Measurements from ENCODE around the gene PARVB.
A peak's percentile ranks its signal among the peaks of the same experiment; 100 is the strongest.

The PARVB gene

DNA sequence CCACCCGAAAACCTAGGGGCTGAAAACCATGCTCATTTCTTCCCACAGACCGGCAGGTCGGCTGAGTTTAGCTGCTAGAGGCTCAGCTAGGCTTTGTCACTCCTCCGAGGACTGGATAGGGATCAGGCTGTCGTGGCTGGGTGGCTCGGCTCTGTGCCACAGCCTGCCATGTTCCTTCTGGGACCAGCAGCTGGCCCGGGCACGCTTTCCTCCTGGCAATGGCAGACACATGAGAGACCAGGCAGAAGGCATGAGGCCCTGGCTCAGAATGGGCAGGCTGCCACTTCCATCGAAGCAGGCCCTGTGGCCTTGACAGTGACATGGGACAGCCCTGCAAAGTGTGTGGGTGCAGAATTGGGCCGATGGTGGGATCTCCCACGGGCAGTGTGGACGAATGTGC lies 177.6 kb downstream of the PARVB start:
- no peak for DNase-seq (ENCODE audit: low spot score)

DNA sequence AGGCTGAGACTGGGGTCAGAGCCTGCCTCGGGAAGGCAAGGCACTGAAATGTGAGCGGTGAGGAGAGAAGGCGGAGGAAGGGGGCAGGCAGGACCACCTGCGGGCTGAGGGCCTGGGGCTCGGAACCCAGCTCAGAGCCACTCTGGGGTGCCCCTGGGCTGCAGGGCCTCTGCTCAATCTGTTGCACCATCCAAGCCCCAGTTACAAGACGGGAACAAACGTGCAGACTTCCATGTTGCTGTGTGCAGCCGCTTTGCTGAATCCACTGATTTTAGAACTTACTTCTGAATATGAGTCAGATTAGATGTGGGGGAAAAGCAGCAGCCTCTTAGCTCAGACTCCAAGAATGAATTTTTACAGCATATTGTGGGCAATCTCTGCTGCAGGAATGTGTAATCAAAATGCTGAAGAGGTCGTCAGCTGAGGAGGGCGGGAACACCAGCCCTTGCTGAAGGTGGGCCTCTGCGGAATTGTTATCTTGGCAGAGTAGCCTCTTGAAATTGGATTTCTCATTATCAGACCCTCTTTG lies 178.2 kb downstream of the PARVB start:
- peak; percentile 87 for DNase-seq (ENCODE audit: low spot score)

DNA sequence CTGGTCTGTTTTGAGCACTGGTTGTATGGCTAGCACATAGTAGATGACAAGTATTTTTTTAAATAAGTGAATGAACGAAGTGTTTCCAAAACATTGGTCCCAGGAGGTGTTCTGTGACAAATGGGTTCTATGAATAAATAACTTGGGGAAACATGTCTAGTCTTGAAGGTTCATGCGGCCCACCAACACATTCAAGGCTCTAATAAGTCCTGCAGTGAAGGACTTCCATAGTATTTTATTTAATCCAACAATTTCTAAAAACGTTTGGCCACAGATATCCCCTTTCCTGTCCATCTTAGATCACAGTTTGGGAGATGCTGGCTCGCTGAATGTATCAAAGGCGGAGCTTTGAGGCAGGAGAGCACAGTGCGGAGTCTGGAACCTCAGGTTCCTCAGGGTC lies 179.1 kb downstream of the PARVB start:
- no peak for DNase-seq (ENCODE audit: low spot score)

DNA sequence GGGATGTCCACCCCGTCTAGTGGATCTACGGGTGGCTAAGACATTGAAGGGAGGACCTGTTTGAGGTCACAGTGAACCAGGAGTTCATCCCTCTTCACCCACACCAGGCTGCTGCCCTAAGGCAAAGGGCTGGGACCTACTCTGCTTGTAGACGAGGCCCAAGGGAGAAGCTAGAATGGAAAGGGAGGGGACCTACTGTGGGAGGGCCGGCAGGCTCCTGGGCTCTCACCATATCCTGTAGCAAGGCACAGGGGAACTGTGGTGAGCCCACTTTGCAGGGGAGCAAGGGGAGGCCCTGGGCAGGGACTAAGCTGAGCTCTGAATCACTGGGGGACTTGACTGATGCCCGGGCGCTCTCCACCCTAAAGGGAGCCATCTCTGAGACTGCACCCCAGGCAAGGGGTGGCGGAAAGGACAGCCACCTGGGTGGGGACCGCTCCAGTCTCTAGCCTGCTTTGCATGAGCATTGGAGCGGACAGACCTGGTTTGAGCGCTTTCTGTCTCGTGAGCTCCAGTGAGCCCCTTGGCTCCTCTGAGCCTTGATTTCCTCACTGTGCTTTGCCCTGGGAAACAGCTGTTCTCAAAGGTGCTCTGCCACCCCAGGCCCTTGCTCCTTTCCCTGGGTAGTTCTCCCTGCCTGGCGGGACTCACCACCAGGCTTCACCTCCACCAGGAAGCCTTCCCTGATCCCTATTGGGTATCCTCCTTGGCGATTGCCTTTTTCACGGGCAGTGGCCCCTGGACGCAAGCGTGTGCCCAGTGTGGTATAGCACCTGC lies 180.8 kb downstream of the PARVB start:
- DNase-seq (ENCODE audit: low spot score) = no peak

DNA sequence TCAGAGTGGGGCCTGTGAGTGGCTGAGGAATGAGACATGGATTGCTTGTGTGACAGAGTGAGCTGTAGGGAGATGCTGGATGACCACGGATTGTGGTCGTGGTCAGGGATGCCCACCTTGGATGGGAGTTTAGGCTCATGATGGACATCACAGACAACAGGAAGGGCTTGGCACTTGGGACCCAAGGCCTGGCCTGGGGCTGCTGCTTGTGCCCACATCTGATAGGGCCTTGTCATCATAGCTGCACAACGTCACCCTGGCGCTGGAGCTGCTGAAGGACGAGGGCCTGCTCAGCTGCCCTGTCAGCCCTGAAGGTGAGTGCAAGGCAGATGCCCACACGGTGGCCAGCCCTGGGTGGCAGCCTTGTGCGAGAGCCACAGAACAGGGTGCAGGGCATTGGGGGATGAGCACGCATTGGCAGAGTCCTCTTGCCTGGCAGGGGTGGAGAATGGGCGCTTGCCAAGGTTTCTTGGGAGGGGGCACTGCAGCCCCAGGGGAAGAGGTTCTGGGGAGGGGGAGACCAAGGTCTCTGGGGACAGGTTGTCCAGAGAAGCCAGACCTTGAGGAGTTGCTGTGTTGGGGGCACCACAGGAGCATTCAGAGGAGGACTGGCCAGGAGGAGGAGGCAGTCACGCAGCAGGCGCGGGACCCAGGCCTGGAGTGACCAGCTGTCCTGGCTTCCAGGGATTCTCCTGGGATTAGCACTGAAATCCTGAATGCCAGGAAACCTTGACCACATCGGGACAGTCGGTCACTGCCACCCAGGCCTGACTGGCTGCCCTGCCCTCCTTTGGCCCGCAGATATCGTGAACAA lies 181.6 kb downstream of the PARVB start:
- no peak for DNase-seq (ENCODE audit: low spot score)

DNA sequence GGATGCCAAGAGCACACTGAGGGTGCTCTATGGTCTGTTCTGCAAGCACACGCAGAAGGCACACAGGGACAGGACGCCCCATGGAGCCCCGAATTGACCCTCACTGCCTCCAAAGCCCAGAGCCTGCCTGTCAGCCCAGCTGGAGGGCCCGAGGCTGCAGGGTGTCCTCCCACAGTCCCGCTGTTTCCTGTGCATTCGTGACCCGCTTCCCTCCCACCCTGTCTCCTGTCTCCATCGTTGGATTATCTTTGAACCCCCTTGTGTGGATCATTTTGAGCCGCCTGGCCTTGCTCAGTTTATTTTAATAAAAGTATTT lies 182.2 kb downstream of the PARVB start:
- DNase-seq (ENCODE audit: low spot score) = no peak

DNA sequence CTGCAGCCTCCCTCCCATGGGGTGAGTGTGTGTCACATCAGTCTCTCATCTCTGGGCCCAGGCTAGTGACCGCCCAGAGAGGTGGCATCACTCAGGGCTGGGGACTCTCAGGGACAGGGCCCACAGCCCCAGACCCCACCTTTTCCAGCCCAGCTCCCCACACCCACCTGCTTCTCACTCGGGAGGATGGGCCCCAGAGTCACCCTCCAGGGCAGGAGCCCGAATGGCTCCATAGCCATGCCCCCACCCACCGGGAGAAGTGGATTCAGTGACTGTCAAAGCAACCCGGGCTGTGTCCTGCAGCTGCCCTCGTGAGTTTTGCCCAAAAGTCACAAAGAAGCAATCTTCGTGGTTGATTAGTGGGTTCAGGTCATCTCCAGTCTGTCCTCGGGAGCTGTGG lies 182.6 kb downstream of the PARVB start:
- DNase-seq (ENCODE audit: low spot score) = no peak

DNA sequence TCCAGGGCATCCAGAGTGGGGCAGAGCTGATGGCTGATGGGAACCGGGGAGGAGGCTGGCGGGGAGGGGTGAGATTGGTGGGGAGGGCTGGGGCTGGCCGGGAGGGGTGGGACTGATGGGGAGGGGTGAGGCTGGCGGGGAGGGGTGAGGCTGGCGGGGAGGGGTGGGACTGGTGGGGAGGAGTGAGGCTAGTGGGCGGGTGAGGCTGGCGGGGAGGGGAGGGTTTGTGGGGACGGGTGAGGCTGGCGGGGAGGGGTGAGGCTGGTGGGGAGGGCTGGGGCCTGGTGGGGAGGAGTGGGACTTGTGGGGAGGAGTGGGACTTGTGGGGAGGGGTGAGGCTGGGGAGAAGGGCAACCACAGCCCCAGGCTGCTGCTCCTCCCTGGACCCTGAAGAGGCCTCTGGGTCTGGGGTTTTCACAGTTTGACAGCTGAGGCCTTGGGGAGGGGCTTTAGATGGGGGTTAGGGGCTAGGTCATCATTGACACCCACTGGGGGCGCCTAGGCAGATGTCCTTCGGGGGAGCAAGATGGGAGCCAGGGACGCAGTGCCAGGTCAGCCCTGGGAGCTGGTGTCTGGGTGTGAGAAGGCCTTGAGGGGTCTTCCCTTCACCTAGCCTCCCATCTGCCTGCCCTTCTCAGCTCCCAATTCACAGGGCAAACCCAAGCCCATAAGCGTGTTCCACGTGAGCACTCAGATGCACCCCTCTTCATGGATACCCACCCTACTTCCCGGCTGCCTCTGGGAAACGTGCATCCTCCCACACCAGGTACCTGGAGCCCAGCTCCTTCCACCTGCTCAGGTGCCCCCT lies 183.3 kb downstream of the PARVB start:
- no peak for DNase-seq (ENCODE audit: low spot score)

DNA sequence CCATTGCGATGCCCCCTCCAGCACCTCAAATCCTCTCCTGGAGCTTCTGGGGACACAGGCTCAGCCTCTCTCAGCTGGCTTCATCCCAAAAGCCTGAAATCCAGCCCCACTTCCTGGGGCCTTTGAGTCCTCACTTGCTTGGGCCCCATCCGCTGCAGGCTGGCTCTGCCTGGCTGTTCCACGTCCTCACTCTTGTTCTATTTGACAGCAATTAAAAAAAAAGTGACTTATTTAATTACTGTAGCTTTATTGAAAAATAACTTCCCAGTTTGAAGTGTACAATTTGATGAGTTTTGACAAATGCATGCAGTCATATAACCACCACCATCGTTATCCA lies 183.8 kb downstream of the PARVB start:
- DNase-seq (ENCODE audit: low spot score) = no peak

DNA sequence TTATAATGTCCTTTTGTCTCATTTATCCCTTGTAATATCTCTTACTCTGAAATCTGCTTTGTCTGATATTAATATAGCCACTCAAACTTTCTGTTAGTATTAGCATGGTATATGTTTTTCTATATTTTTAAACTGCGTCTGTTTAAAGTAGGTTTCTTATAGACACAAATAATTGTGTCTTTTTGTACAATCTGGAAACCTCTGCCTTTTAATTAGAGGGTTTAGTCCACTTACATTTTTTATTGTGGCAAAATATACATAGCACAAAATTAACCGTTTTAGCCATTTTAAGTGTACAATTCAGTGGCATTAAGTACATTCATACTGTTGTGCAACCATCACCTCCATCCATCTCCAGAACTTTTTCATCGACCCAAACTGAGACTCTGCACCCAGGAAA lies 185.2 kb downstream of the PARVB start:
- DNase-seq (ENCODE audit: low spot score) = no peak

DNA sequence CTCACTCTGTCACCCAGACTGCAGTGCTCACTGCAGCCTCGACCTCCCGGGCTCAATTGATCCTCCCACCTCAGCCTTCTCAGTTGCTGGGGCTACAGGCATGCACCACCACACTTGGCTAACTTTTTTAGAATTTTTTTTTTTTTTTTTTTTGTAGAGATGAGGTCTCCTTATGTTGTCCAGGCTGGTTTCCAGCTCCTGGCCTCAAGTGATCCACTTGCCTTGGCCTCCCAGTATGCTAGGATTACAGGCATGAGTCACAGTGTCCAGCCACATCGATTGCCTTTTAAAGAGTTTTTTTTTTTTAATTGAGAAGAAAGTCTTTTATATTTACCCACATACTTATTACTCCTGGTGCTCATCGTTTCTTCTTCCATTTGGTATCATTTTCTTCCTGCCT lies 186.6 kb downstream of the PARVB start:
- DNase-seq (ENCODE audit: low spot score) = no peak

DNA sequence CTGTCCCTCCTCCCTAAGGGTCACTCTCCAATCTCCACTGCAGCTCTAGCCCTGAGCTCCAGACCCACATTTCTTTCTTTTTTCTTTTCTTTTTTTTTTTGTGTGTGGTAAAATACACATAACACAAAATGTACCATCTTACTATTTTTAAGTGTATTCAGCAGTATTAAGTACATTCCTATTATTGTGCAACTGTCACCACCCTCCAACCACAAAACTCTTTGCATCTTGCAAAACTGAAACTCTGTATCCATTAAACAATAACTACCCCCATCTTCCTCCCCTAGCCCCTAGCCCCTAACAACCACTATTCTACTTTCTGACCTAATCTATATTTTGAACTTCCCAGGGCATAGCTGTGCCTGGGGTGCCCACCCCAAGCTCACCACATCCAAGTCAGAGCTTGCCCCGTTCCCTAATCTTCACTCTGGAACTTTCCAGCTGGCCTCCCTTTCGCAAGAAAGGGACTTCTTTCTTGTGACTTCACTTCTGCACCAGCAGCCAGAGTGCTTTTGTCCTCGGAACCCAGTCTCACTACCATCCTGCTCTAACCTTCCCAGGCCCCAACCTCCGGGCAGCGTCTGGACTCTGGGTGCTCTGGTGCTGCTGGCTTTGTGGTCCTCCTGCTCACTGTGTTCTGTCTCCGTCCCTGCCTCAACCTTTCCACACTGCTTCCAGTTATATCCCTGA lies 187.3 kb downstream of the PARVB start:
- no peak for DNase-seq (ENCODE audit: low spot score)

DNA sequence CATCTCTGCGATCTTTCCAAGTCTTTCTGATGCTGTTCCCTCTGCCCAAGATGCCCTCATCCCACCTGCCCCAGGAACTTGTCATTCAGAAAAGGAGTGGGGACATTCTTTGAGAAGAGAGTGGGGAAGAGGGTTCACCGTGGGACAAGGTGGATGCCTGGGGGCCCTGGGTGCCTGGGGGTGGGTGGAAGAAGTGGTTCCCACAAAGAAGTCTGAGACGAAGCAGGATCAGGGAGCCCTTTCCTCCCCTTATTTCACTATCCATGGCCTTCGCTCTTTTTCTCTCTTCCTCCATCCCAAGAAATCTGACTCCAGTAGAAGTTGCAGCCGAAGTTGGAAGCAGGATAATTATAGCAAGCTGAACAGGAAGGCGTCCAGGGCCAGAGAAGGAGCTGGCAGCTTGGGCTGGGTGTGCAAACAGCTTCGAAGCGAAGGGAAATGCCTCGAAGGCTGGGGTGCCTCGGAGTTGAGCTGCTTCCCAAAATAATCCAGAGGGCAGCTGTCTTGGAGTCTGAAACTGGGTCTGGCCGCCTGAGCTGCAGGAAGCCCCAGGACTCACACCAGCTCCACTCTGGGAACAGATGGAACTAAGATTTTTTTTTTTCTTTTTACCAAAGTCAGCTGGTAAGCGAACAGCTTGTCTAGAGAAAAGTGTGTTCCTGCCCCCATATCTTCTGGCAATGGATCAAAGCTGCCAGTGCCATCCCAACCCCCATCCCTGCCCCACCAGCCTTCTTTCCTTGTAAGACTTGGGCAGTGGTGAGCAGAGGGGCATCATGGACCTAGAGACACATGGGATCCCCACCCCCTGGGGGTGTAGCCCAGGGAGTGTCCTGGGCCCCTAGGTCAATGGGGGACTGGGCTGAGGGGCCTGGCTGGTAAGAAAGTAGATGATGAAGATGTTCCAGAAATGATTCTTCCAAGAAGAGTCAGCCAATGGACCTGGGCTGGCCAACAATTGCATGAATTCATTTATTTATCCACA lies 188.1 kb downstream of the PARVB start:
- DNase-seq (ENCODE audit: low spot score) = peak; percentile 61

DNA sequence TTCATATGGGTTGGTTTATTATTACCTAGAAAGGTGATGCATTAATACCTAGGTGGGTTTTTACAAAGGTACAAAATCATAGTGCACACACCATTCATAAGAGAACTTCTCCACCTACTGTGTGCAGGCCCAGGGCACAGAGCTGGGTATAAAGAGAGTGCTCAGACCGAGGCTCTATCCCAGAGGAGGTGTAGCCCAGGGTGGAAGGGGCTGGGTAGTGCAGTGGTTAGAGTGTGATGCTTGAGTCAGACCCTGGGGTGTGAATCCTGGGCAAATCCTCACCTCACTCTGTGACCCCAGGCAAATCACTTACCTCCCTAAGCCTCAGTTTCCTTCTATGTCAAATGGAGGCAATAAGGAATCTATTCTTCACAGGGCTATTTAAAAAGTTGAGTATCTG lies 188.8 kb downstream of the PARVB start:
- DNase-seq (ENCODE audit: low spot score) = no peak

DNA sequence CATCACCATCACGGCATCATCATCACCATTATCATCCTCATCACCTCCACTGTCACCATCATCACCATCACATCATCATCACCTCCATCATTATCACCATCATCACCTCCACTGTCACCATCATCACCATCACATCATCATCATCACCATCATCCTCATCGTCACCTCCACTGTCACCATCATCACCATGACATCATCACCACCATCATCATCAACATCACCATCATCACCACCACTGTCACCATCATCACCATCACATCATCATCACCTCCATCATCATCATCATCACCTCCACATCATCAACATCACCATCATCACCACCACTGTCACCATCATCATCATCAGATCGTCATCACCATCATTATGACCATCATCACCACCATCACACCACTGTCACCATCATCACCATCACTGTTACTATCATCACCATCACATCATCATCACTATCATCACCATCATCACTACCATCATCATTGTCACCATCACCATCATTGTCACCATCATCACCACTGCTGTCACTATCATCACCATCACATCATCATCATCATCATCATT lies 189.5 kb downstream of the PARVB start:
- DNase-seq (ENCODE audit: low spot score) = no peak

DNA sequence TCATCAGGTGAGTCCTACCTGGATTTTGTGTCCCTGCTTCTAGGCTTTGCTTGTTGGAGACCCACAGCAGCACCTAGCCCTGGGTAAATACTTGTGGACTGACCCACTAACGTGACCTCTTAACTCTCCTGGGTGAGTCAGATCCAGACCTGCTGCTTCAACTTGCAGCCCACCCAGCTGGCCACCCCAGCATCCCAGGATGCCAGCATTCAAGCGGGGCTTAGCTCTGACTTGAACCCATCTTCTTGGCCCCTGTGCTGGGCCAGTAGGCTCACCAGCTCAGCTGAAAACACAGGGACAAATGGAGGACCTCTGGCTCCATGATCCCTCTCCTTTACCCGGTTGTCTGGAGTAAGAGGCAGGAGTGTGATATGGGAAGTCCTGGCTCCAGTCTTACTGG lies 190.1 kb downstream of the PARVB start:
- no peak for DNase-seq (ENCODE audit: low spot score)

DNA sequence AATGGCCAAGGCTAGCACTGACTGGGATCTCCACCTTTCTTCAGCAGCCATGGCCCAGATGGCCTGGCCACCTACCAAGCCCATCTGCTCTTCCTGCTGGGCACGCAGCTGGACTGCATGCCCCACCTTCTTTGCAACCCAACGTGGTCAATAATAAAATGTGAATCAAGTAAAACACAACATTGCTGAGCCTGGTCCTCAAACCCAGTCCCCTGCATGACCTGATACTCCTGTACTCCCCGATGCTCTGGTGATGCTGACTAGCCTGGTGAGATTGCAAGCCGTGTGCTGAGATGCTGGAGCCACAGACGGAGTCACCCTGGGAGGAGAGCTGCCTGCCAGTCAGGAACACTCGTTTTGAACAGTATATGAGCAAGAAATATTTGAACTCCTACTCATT lies 190.7 kb downstream of the PARVB start:
- DNase-seq (ENCODE audit: low spot score) = no peak

DNA sequence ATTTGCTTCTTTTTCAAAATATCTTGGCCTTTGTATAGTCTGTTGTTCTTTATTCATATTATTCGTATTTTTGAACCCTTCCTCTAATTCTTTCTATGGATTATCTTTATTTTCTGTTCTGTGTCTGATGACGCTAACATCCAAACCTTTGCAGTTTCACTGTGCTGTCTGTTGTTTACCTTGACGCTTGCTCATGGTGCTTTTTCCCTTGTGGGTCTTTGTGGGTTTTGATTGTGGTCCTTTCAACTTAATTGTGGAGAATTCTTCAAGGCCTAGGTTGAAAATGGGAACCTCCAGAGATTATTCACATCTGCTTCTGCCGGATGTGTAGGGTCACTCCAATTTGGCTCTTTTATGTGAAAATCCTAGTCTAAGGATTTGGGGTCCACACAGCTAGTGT lies 191.2 kb downstream of the PARVB start:
- no peak for DNase-seq (ENCODE audit: low spot score)

DNA sequence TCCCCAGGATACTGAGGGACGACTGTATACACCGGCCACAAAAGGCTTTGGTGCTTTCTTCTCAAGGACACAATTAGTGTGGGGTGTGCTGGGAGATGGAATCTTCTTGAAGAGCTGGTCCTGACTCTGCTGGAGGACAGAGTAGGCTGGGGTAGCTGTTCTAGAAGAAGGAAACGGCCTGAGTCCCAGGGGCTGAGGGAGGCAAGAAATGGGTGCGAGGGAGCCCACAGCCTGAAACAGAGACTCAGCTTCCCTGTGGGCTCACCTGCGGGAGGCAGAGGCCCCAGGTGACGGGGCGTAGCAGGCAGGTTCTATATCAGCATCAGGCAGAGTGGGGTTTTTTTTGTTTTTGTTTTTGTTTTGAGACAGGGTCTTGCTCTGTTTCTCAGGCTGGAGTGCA lies 193.2 kb downstream of the PARVB start:
- no peak for DNase-seq (ENCODE audit: low spot score)

DNA sequence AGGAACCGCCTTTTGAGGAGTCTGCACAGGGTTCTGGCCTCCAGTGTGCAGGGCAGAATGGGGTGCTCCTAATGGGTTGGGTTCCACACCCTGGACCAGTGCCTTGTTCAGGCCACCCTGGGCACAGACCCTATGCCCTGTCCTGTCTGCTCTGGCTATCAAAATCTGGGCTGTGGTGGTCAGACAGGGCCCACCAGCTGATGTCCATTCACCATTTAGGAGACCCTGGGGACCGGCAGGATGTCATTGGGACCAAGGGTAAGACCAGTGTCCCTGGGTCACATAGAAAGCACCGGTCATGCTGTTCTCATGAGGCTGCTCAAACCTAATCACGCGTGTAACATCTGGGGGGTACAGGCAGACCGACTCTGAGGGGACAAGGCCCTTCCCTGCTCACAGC lies 194.0 kb downstream of the PARVB start:
- DNase-seq (ENCODE audit: low spot score) = no peak

All from GM03348 (cell line).